Heart left ventricle (tissue), 16 donors: ENCODE results near the gene LAMB1. TPM values are rescaled to one million over a fixed set of nuclear protein-coding genes. Genes with fewer than 3 reads are reported as not detected.

ENCODE experiments used
- ATAC-seq, 4 donors: fragments of 200-7000 bp; cut with Tn5 transposase; one replicate each; pipeline ENCODE4 v1.9.1; 2020 to 2022; ENCODE audit warnings: moderate library complexity in 4 of 4, mild to moderate bottlenecking in 3 of 4, moderate number of reproducible peaks in 1 of 4
- DNase-seq, 5 donors: peaks; one replicate each; pipeline ENCODE4 v3.0.0-alpha.2; 2020
- H3K27ac ChIP-seq, 12 donors: fragments of 200-600 bp; sonication (generic) in 4 of 12; one replicate each; pipeline versions ENCODE4 v1.5.0 to v1.8.0; 2016 to 2022; ENCODE audit warnings: mild to moderate bottlenecking in 2 of 12
- H3K27me3 ChIP-seq, 9 donors: fragments of 200-600 bp; sonication (generic) in 2 of 9; one replicate each; pipeline versions ENCODE4 v1.5.1 to v1.8.0; 2016 to 2022; ENCODE audit warnings: mild to moderate bottlenecking in 3 of 9
- H3K36me3 ChIP-seq, 9 donors: fragments of 200-600 bp; sonication (generic) in 2 of 9; one replicate each; pipeline versions ENCODE4 v1.5.0 to v1.8.0; 2018 to 2022; ENCODE audit warnings: mild to moderate bottlenecking in 2 of 9
- H3K4me1 ChIP-seq, 12 donors: fragments of 200-600 bp; sonication (generic) in 4 of 12; one replicate each; pipeline versions ENCODE4 v1.5.0 to v1.8.0; 2016 to 2022; ENCODE audit warnings: mild to moderate bottlenecking in 3 of 12
- H3K4me3 ChIP-seq, 12 donors: fragments of 200-600 bp; sonication (generic) in 4 of 12; one replicate each; pipeline versions ENCODE4 v1.5.0 to v1.8.0; 2017 to 2022; ENCODE audit warnings: mild to moderate bottlenecking in 9 of 12, moderate library complexity in 4 of 12
- H3K9me3 ChIP-seq, 12 donors: fragments of 200-600 bp; sonication (generic) in 4 of 12; one replicate each; pipeline versions ENCODE4 v1.5.0 to v1.8.0; 2016 to 2022; ENCODE audit warnings: mild to moderate bottlenecking in 1 of 12
- POLR2A ChIP-seq, 2 donors: fragments of 450-650 bp; IDR thresholded peaks; one replicate each; pipeline ENCODE4 v1.6.1; 2017; ENCODE audit warnings: antibody characterized with exemption in 2 of 2, mild to moderate bottlenecking in 2 of 2, moderate library complexity in 2 of 2
- WGBS, 4 donors: extraction: QIAGEN DNeasy Blood & Tissue Kit in 2 of 4; methylation state at CpG; one replicate each; pipeline versions ENCODE4 v1.1.5 to v1.1.7; 2013 to 2018; 5-methylcytosine and 5-hydroxymethylcytosine counted together
- intact Hi-C, 10 donors: fragments of 100-400 bp; cut with DNase I; formaldehyde crosslinking; loops; one replicate each; pipeline versions ENCODE4 v1.11.1 to v1.14.2; 2022
- polyA plus RNA-seq, 2 donors: library from polyadenylated mRNA; stranded (reverse); fragments of 200-250 nt; gene quantifications; one replicate each; pipeline ENCODE4 v1.2.3, GENCODE V29; 2013
- total RNA-seq, 9 donors: library from RNA; depleted of rRNA in 2 of 9; stranded (reverse); fragments of >200 nt in 2 of 9; fragmentation: NEBNext Ultra II Directional in 3 of 9; extraction: Animal tissue kit (Norgen Biotek cat#: 25700) in 3 of 9; gene quantifications; one replicate each; pipeline versions ENCODE4 v1.1.0 to v1.2.4, GENCODE V29; 2016 to 2023
- TF ChIP-seq, protein P1 (sequence below), 12 donors: fragments of 200-600 bp; sonication (generic) in 4 of 12; IDR thresholded peaks; one replicate each; pipeline versions ENCODE4 v1.5.0 to v1.8.0; 2018 to 2022; ENCODE audit warnings: antibody characterized with exemption in 12 of 12, mild to moderate bottlenecking in 5 of 12
- donor health status: ischemic (EF 13 %, LVEDD 7.1; RV severe dilation, severe dysfunction).
- donor health status: healthy with polysubstance abuse.
- donor health status: DM: no; HTN: yes; CAD: no.
- donor health status: DM: no; HTN: no; CAD: no.
- donor health status: ischemic (EF 25% LVEDD 6.9; RV normal size, moderate dysfunction).
- donor health status: ischemic (EF 25% LVEDD 5.7; RV mildly dilated, moderate dysfunction).
- donor health status: healthy.
- donor health status: DM: yes; HTN: yes; CAD: no.
- donor health status: ischemic (EF 35%, LVEDD 5.7; RV mildly dilated, moderate dysfunction).
- donor health status: nonischemic (EF 11% LVEDD 7.7; RV severe dilation, severe dysfunction).
- donor health status: DM: yes; HTN: yes; CAD: no.
- donor health status: PGD.
- donor health status: ischemic (EF 29% LVEDD 5.4; RV normal size, mild dysfunction).
- donor health status: nonischemic (EF 23%, LVEDD 6.1; RV moderate dilation, normal function).

The LAMB1 gene
- total and polyA plus RNA-seq, 11 donors, result 29.1 to 121 (median 55.9) TPM

DNA sequence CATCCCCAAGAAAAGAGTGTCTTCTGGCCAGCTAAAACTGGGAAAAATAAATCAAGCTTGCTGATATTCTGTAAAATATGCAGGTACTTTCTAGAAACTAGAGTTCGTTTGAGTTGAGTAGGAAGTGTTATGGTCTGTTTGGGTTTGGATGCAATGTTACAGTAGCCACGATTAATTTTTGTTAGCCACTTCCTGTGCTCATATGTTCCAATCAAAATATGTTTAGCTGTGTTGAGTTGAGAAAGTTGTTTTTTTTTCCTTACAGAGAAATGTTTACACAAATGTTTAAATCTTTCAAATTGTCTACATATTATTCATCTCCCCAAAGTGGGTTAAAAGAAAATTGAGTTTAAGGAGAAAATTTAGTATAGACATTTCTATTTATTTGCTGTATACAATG lies 11.3 kb upstream of the LAMB1 start:
- 52 to 63% (median 55%) methylated on average over 2 of the region's 2 CpGs for WGBS, 4 donors
- intact Hi-C loops, result loop anchor here in 3 of 10 donors (5.0 to 10.0 kb wide), 3 partner anchors 89 to 122 kb away; partner anchors contain the start of gene DLD (in 2 of the 3)
- no peak overlapping the region for H3K4me3 ChIP-seq
- H3K36me3 ChIP-seq, result no peaks in the 10 kb centered on the region
- no peaks in the 10 kb centered on the region for H3K9me3 ChIP-seq
- no peaks in the 10 kb centered on the region for H3K27me3 ChIP-seq
- no peak for ATAC-seq
- H3K4me1 ChIP-seq, result peaks cover 0 to 31% (median 4%) of the 10 kb centered on the region in 12 donors
- TF ChIP-seq POLR2A (IDR thresholded peaks at IDR 0.05), result no peak
- TF ChIP-seq, protein P1, sequence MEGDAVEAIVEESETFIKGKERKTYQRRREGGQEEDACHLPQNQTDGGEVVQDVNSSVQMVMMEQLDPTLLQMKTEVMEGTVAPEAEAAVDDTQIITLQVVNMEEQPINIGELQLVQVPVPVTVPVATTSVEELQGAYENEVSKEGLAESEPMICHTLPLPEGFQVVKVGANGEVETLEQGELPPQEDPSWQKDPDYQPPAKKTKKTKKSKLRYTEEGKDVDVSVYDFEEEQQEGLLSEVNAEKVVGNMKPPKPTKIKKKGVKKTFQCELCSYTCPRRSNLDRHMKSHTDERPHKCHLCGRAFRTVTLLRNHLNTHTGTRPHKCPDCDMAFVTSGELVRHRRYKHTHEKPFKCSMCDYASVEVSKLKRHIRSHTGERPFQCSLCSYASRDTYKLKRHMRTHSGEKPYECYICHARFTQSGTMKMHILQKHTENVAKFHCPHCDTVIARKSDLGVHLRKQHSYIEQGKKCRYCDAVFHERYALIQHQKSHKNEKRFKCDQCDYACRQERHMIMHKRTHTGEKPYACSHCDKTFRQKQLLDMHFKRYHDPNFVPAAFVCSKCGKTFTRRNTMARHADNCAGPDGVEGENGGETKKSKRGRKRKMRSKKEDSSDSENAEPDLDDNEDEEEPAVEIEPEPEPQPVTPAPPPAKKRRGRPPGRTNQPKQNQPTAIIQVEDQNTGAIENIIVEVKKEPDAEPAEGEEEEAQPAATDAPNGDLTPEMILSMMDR (IDR thresholded peaks at IDR 0.05), result no peak
- H3K27ac ChIP-seq, result peak overlapping the region in 1 of 12 donors; percentile 34
- no peak for DNase-seq

DNA sequence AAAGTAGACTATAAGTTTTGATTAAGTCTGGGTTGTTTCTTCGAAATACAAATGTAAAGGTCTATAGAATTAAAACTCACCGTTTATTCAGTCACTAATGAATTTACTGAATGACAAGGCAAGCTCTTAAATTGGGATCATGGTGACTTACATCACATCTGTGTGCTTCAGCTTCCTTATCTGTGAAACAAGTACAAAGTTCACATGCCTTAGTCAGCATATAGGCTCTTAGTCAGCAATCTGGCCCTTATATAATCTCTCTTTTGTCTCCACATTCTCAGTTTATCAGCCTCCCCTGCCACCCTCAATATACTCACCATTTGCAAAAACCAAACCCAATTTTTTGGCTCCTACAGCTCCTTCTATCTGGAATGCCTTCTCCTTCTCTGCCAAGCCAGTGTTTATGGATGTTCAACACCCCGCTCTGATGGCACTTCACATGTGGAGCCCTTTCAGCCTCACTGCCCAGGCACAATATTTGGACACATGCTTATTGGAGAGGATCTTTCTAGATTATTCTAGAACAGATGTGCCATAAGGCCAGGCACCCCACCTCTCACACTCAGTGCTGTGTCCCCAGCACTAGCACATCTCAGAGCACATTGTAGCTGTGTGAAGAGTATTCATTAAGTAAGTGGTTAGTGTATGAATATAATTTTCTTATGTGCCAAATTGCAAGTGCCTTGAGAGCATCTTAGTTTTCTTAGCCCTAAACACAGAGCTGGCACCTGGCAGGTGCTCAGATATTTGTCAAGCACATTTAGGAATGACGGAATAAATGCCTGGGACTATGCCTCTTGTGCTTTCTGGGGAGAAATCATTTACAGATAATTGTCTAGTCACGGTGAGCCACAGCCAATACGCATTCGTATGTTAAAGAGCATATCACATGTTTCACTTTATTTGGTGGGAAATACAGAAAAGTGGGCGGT lies 9.8 kb upstream of the LAMB1 start:
- TF ChIP-seq, protein P1 (IDR thresholded peaks at IDR 0.05), result no peak
- no peak for TF ChIP-seq POLR2A (IDR thresholded peaks at IDR 0.05)
- ATAC-seq, result peak in 3 of 4 donors; percentile 44 to 45 (median 44)

DNA sequence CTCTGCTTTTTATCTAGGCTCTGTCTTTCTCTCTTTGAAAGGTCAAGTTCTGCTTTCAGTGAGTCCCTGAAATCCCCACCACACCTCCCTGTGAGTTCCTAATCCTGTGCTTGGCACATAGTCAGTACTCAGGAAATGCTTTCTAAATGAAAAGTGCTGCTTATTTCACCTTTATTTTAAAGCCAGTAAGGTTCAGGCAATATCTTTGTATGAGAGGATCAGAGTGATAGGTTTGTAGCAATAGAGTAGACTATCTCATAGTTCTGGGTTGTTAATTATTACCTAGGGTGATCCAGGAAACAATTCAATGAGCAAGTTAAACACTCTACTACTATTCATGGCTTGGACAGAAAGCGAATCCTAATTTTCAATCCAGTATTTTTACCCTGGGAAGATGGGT lies 7.4 kb upstream of the LAMB1 start:
- no peaks in the 10 kb centered on the region for H3K36me3 ChIP-seq
- H3K9me3 ChIP-seq, result no peaks in the 10 kb centered on the region
- H3K4me1 ChIP-seq, result peaks cover 0 to 28% (median 4%) of the 10 kb centered on the region in 12 donors
- DNase-seq (no peak), ATAC-seq (no peak)
- H3K27ac ChIP-seq, result peak overlapping the region in 9 of 12 donors; percentile 14 to 61 (median 43)
- no peaks in the 10 kb centered on the region for H3K27me3 ChIP-seq
- H3K4me3 ChIP-seq, result no peak overlapping the region
- intact Hi-C loops, result loop anchor here in 4 of 10 donors (2.0 to 10.0 kb wide), 4 partner anchors 44 to 118 kb away; partner anchors contain the start of gene DLD (in 2 of the 4)
- 57 to 75% (median 62%) methylated on average over 1 of the region's 1 CpG for WGBS, 4 donors
- TF ChIP-seq, protein P1 (IDR thresholded peaks at IDR 0.05), result no peak
- TF ChIP-seq POLR2A (IDR thresholded peaks at IDR 0.05), result no peak

More for the DNA sequence above, 9.8 kb upstream of the LAMB1 start:
- no peaks in the 10 kb centered on the region for H3K36me3 ChIP-seq
- 75 to 79% (median 77%) methylated on average over 8 of the region's 8 CpGs for WGBS, 4 donors
- H3K27me3 ChIP-seq, result no peaks in the 10 kb centered on the region
- H3K27ac ChIP-seq, result peak overlapping the region in 5 of 12 donors; percentile 1 to 59 (median 34)
- H3K4me3 ChIP-seq, result no peak overlapping the region
- peaks cover 0 to 36% (median 4%) of the 10 kb centered on the region in 12 donors for H3K4me1 ChIP-seq
- intact Hi-C loops, result loop anchor here in 4 of 10 donors (2.0 to 10.0 kb wide), 4 partner anchors 46 to 120 kb away; partner anchors contain the start of gene DLD (in 2 of the 4)
- H3K9me3 ChIP-seq, result no peaks in the 10 kb centered on the region
- DNase-seq, result no peak

DNA sequence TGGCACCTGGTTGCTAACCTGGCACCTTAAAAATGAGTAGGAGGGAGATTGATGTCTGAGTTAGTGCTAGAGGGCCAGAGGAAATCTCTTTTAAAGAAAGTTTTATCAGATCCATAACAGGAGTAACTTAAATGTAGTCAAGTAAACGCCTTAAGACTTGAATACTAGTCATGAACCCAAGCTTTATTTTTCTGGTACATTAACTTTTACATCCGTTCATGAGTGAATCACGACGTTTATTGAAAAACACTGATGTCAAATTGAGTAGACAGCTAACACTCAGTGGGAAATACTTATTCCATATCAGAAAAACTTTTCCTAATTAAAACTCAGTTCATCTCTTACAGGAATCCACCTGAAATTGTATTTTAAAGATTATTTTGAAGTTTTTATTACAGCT lies 6.9 kb upstream of the LAMB1 start:
- Histone ChIP-seq H3K36me3 (no peaks in the 10 kb centered on the region), H3K4me3 (no peak overlapping the region), H3K27me3 (peaks cover 0 to 3% (median 0%) of the 10 kb centered on the region in 9 donors), H3K27ac (peak overlapping the region in 1 of 12 donors; percentile 61), H3K9me3 (no peaks in the 10 kb centered on the region), H3K4me1 (peaks cover 0 to 28% (median 4%) of the 10 kb centered on the region in 12 donors)
- no peak for ATAC-seq
- DNase-seq, result no peak
- intact Hi-C loops, result loop anchor here (2.0 to 10.0 kb wide), 6 partner anchors 43 to 135 kb away; partner anchors contain the start of gene DLD (in 4 of the 10)
- TF ChIP-seq POLR2A (IDR thresholded peaks at IDR 0.05), result no peak
- WGBS, 4 donors, result 95 to 98% (median 95%) methylated on average over 4 of the region's 4 CpGs
